PC-9 (cell line): Measurements from ENCODE around the gene ATP4A. TPM values are rescaled to one million over a fixed set of nuclear protein-coding genes. Genes with fewer than 3 reads are reported as not detected.

Experiments used
- BruUV-seq: library from RNA; stranded (reverse); fragments of 400-500 nt; replicated peaks from 2 replicates; lab custom pipeline; 2021; lab: Mats Ljungman, UMichigan
- CTCF ChIA-PET: fragments of 300-600 bp; sonication (Branson Sonifier 250); formaldehyde crosslinking; loops from one replicate; lab custom pipeline; 2022; ENCODE audit warnings: antibody characterized with exemption; lab: Charles Lee
- POLR2A ChIA-PET: fragments of 300-600 bp; sonication (Branson Sonifier 250); formaldehyde crosslinking; loops from one replicate; lab custom pipeline; 2022; ENCODE audit warnings: antibody characterized with exemption; ENCODE audit not compliant: unreplicated experiment; lab: Charles Lee
- DNase-seq, 2 experiments: peaks; one replicate each; pipeline versions ENCODE4 v3.0.0 to v3.0.0-alpha.2; 2015 to 2022; ENCODE audit warnings: mixed read lengths in 1 of 2
- H2AFZ ChIP-seq: fragments of 200-600 bp; sonication (generic); 2 replicates; pipeline ENCODE4 v1.8.1; 2017; ENCODE audit warnings: antibody characterized with exemption
- H3F3A ChIP-seq: fragments of 200-600 bp; sonication (generic); 2 replicates; pipeline ENCODE4 v1.8.1; 2017; ENCODE audit warnings: antibody characterized with exemption, mild to moderate bottlenecking, low read depth; ENCODE audit not compliant: insufficient read depth
- H3K27ac ChIP-seq: fragments of 200-600 bp; sonication (generic); 2 replicates; pipeline ENCODE4 v1.6.1; 2016; ENCODE audit warnings: mixed run types
- H3K27me3 ChIP-seq: fragments of 200-600 bp; sonication (generic); 2 replicates; pipeline ENCODE4 v1.6.1; 2016; ENCODE audit warnings: low read depth, mixed run types; ENCODE audit not compliant: insufficient read depth
- H3K36me3 ChIP-seq: fragments of 200-600 bp; sonication (generic); 2 replicates; pipeline ENCODE4 v1.6.1; 2016; ENCODE audit warnings: low read depth, mixed run types
- H3K4me1 ChIP-seq: fragments of 200-600 bp; sonication (generic); replicated peaks from 2 replicates; pipeline ENCODE4 v1.6.1; 2016; ENCODE audit warnings: mixed run types; ENCODE audit not compliant: insufficient read depth
- H3K4me2 ChIP-seq: fragments of 200-600 bp; sonication (generic); 2 replicates; pipeline ENCODE4 v1.6.1; 2017; ENCODE audit warnings: mixed run types
- H3K4me3 ChIP-seq: fragments of 200-600 bp; sonication (generic); 2 replicates; pipeline ENCODE4 v1.6.1; 2016; ENCODE audit warnings: mixed run types
- H3K79me2 ChIP-seq: fragments of 200-600 bp; sonication (generic); 2 replicates; pipeline ENCODE4 v1.6.1; 2017; ENCODE audit warnings: low read depth, mixed run types
- H3K9me2 ChIP-seq: fragments of 200-600 bp; sonication (generic); 2 replicates; pipeline ENCODE4 v1.8.1; 2017; ENCODE audit warnings: mild to moderate bottlenecking; ENCODE audit not compliant: insufficient read depth
- H3K9me3 ChIP-seq: fragments of 200-600 bp; sonication (generic); 2 replicates; pipeline ENCODE4 v1.8.1; 2016; ENCODE audit warnings: low read depth; ENCODE audit not compliant: insufficient read depth
- H4K20me1 ChIP-seq: fragments of 200-600 bp; sonication (generic); 2 replicates; pipeline ENCODE4 v1.8.1; 2017; ENCODE audit not compliant: insufficient read depth
- EZH2 ChIP-seq: fragments of 200-600 bp; sonication (generic); IDR thresholded peaks from 2 replicates; pipeline ENCODE4 v1.8.0; 2017; ENCODE audit warnings: antibody characterized with exemption, low read depth
- intact Hi-C: fragments of 100-400 bp; cut with micrococcal nuclease; formaldehyde crosslinking; loops from one replicate; pipeline ENCODE4 v1.10.0; 2022; ENCODE audit not compliant: unreplicated experiment
- total RNA-seq: library from RNA; stranded (reverse); gene quantifications from 2 replicates; pipeline ENCODE4 v1.2.3, GENCODE V29; 2021
- TF ChIP-seq, protein P1 (sequence below): fragments of 200-600 bp; sonication (generic); conservative IDR thresholded peaks from 2 replicates; pipeline ENCODE4 v1.6.1; 2017; ENCODE audit warnings: mixed run types, antibody characterized with exemption, mild to moderate bottlenecking, moderate library complexity

The ATP4A gene
- total RNA-seq, 1 experiment from 2014 or later = not detected

GRCh38 chr19:35540356-35540927 is 23.0 kb downstream of the ATP4A start:
- Histone ChIP-seq H3K79me2 (peaks cover 20% of the 10 kb centered on the region), H4K20me1 (no peaks in the 10 kb centered on the region; the same call in 1 of the 2 replicates), H3K9me2 (no peaks in the 10 kb centered on the region), H3K9me3 (no peaks in the 10 kb centered on the region), H3K27me3 (no peaks in the 10 kb centered on the region), H3F3A (no peaks in the 10 kb centered on the region; the same call in 1 of the 2 replicates), H2AFZ (no peak overlapping the region), H3K36me3 (no peaks in the 10 kb centered on the region; the same call in 1 of the 2 replicates), H3K4me1 (0 out of 2 replicates have a peak, but pooled peaks cover 7% of the 10 kb centered on the region), H3K4me3 (no peak overlapping the region), H3K27ac (no peak overlapping the region), H3K4me2 (no peak overlapping the region)
- TF ChIP-seq EZH2 = no peak
- TF ChIP-seq, protein P1, sequence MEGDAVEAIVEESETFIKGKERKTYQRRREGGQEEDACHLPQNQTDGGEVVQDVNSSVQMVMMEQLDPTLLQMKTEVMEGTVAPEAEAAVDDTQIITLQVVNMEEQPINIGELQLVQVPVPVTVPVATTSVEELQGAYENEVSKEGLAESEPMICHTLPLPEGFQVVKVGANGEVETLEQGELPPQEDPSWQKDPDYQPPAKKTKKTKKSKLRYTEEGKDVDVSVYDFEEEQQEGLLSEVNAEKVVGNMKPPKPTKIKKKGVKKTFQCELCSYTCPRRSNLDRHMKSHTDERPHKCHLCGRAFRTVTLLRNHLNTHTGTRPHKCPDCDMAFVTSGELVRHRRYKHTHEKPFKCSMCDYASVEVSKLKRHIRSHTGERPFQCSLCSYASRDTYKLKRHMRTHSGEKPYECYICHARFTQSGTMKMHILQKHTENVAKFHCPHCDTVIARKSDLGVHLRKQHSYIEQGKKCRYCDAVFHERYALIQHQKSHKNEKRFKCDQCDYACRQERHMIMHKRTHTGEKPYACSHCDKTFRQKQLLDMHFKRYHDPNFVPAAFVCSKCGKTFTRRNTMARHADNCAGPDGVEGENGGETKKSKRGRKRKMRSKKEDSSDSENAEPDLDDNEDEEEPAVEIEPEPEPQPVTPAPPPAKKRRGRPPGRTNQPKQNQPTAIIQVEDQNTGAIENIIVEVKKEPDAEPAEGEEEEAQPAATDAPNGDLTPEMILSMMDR = no peak
- DNase-seq = no peak
- ChIA-PET CTCF (no interaction called here), POLR2A (interaction anchor here (0.7 kb wide), 1 partner anchor 25 kb away, joined by 5 read pairs; no protein-coding TSS in a partner anchor)
- intact Hi-C loops = no loop called here
- no TSS peak for BruUV-seq

GRCh38 chr19:35539850-35540249 is 23.6 kb downstream of the ATP4A start:
- Histone ChIP-seq H3K27me3 (no peaks in the 10 kb centered on the region), H3K36me3 (no peaks in the 10 kb centered on the region; the same call in 1 of the 2 replicates), H3F3A (no peaks in the 10 kb centered on the region; the same call in 1 of the 2 replicates), H4K20me1 (no peaks in the 10 kb centered on the region; the same call in 1 of the 2 replicates), H3K9me3 (no peaks in the 10 kb centered on the region), H3K4me1 (0 out of 2 replicates have a peak, but pooled peaks cover 7% of the 10 kb centered on the region), H2AFZ (no peak overlapping the region), H3K4me3 (no peak overlapping the region), H3K4me2 (no peak overlapping the region), H3K9me2 (no peaks in the 10 kb centered on the region), H3K27ac (no peak overlapping the region), H3K79me2 (peaks cover 15% of the 10 kb centered on the region)
- POLR2A ChIA-PET = interaction anchor here (0.7 kb wide), 1 partner anchor 26 kb away, joined by 5 read pairs; no protein-coding TSS in a partner anchor
- intact Hi-C loops = no loop called here
- CTCF ChIA-PET = no interaction called here
- TF ChIP-seq, protein P1 = no peak
- no peak for TF ChIP-seq EZH2
- BruUV-seq = no TSS peak
- no peak for DNase-seq

DNA sequence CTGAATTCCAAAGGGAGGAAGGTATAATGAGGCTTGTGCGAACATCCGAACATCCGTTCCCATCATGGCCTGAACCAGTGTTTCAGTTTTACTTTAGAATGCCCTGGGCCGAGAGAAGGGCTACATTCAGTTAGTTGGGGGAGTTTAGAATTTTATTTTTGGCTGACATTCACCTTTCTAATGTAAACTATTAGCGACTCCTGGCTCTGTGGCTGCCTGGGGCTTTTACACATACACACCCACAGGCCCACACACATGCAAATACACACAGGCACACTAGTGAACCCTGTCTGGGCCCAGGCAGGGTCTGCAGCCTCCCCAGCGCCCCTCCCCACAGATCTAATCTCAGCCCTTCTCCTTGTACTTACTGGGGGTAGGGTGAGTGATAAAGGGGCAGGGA is 24.1 kb downstream of the ATP4A start:
- CTCF ChIA-PET = no interaction called here

More for the DNA sequence above, 24.1 kb downstream of the ATP4A start:
- H3K27ac ChIP-seq = no peak overlapping the region
- peaks cover 9% of the 10 kb centered on the region for H3K79me2 ChIP-seq
- H3F3A ChIP-seq = no peaks in the 10 kb centered on the region; the same call in 1 of the 2 replicates
- H3K9me2 ChIP-seq = no peaks in the 10 kb centered on the region
- H3K4me2 ChIP-seq = no peak overlapping the region
- intact Hi-C loops = no loop called here
- no peak for DNase-seq
- H3K36me3 ChIP-seq = no peaks in the 10 kb centered on the region; the same call in 1 of the 2 replicates
- 0 out of 2 replicates have a peak, but pooled peaks cover 4% of the 10 kb centered on the region for H3K4me1 ChIP-seq
- no peaks in the 10 kb centered on the region; the same call in 1 of the 2 replicates for H4K20me1 ChIP-seq
- POLR2A ChIA-PET = no interaction called here
- H3K27me3 ChIP-seq = no peaks in the 10 kb centered on the region
- no peaks in the 10 kb centered on the region for H3K9me3 ChIP-seq
- no peak for TF ChIP-seq EZH2
- TF ChIP-seq, protein P1 = no peak
- BruUV-seq = no TSS peak
- H3K4me3 ChIP-seq = no peak overlapping the region
- H2AFZ ChIP-seq = no peak overlapping the region
